Stimulated activated CD4-positive, alpha-beta T cell treated with anti-CD3 and anti-CD28 coated beads, Interleukin-2, amount 100 ng/mL, for 48 hours (primary cell): ENCODE results near the gene SPP1.
"Not testable (repeated sequence)": the region's sequence is repeated elsewhere in the genome, so short reads cannot be mapped to it uniquely, and the experiment has no call there.

Experiments
- DNase-seq, 2 donors: peaks; one replicate each; pipeline ENCODE4 v3.0.0-alpha.2; 2020

The SPP1 gene

GRCh38 chr4:87975466-87975865, at the start of gene SPP1:
Gene SPP1, plus strand, starts transcription at chr4:87975714. Its CDS starts 1,182 bp downstream, at chr4:87976896.
- no peak for DNase-seq

DNA sequence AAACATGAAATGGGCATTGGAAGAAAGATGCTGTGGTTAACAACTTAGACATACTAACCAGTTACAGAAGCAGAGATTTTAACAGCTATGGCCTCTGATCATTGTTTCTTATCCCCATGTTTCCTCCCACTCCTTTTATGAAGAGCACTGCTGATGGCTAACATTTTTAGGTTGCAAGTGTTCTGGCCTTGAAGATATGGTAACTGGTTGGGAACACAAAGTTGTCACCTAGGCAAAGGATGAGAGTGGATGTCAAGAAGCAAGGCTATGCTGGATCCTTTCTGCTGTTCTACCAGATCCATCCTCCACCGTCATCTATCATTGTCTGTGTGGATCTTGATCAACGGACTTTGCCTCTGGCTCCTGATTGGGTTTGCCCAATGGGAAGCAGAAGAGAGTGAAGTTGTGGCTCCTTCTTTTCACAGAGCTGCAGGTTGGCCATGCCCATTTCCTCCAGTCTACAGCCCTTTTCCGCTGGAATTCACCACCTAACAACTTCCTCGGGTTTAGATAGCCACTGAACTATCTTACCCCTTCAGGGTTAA, 48.9 kb upstream of the SPP1 start:
- no peak for DNase-seq

DNA sequence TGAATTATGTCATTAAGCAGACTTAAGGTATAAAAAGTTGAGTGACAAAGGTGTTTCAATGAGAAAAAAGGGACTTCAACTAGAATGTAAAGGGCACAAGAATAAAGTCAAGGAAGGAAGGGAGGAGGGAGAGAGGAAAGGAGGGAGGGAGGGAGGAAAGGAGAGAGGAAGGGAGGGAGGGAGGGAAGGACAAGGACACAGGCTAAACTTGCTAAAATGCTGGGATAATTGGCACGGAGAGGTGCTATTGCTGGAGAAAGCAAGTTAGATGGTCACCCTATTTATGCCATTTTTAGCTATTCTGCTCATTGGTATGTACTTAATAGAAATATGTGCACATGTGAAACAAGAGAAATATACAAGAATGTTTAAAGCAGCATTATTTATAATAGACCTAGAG, 44.9 kb upstream of the SPP1 start:
- no peak for DNase-seq

GRCh38 chr4:87931932-87932331, 43.6 kb upstream of the SPP1 start:
- DNase-seq = no peak

DNA sequence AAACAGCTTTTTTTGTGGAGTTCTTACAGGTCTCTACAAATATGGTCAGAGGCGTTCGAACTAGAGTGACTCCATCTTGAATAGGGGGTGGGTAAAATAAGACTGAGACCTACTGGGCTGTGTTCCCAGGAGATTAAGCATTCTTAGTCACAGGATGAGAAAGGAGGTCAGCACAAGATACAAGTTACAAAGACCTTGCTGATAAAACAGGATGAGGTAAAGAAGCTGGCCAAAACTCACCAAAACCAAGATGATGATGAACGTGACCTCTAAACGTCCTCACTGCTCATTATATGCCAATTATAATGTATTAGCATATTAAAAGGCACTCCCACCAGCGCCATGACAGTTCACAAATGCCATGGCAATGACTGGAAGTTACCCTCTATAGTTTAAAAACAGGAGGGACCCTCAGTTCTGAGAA, 42.8 kb upstream of the SPP1 start:
- no peak for DNase-seq

- DNase-seq = no peak
Observed at GRCh38 chr4:87933337-87933736, 42.2 kb upstream of the SPP1 start.

DNA sequence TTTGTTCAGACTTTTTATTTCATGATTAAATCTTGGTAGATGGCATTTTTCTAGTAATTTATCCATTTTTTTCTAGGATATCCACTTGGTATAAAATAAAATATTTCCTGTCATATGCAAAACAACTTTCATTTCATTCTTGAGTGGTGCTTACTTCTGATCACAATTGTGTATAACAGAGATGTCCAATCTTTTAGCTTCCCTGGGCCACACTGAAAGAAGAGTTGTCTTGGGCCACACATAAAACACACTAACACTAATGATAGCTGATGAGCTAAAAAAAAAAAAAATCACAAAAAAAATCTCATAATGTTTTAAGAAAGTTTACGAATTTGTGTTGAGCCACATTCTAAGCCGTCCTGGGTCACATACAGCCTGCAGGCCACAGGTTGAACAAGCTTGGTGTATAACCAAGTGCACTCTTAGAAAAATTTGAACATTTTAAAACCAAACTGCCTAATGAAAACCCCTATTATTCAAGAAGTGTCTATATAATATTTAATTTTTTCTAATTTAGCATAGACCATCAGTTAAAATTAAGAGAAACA, 41.3 kb upstream of the SPP1 start:
- no peak for DNase-seq

DNA sequence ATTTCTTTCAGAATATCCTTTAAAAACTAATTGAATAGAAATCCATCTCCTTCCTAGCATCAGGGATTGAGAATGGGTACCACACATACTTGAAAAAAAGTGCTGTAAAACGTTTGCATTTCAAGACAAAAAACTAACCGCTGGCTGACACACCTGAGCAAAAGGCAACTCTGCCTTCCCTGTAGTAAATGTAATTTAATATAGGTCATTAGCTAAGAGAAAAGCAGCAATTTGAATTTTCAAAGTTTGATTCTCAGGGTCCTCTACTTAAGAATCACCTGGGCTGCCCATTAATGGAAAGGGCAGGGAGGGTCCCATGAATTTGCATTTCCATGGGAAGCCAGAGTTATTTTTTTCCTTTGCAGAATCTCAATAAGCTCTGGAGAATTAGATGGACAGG, 40.5 kb upstream of the SPP1 start:
- DNase-seq = no peak

DNA sequence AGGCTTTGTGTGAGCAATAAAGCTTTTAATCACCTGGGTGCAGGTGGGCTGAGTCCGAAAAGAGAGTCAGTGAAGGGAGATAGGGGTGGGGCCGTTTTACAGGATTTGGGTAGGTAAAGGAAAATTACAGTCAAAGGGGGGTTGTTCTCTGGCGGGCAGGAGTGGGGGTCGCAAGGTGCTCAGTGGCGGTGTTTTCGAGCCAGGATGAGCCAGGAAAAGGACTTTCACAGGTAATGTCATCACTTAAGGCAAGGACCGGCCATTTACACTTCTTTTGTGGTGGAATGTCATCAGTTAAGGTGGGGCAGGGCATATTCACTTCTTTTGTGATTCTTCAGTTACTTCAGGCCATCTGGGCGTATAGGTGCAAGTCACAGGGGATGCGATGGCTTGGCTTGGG, 39.6 kb upstream of the SPP1 start:
- not testable (repeated sequence) for DNase-seq

DNA sequence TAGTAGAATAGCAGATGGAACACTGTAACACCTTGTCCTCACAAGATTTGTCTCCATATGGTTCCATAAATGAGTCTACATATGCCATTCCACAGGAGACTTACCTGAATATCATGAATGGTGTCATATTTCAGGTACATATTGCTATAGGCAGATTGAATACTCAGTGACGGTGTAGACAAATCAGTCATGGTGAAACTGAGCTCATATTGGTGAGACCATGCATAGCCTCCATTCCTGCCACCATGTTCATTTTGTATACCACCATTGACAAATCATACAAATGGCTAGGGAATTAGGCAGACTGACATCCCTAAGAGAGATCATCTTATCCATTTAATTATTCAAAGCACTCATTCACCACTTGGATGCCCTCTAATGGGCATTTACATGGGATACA, 38.0 kb upstream of the SPP1 start:
- no peak for DNase-seq

- no peak for DNase-seq
Observed at GRCh38 chr4:87938746-87939145, 36.8 kb upstream of the SPP1 start.

DNA sequence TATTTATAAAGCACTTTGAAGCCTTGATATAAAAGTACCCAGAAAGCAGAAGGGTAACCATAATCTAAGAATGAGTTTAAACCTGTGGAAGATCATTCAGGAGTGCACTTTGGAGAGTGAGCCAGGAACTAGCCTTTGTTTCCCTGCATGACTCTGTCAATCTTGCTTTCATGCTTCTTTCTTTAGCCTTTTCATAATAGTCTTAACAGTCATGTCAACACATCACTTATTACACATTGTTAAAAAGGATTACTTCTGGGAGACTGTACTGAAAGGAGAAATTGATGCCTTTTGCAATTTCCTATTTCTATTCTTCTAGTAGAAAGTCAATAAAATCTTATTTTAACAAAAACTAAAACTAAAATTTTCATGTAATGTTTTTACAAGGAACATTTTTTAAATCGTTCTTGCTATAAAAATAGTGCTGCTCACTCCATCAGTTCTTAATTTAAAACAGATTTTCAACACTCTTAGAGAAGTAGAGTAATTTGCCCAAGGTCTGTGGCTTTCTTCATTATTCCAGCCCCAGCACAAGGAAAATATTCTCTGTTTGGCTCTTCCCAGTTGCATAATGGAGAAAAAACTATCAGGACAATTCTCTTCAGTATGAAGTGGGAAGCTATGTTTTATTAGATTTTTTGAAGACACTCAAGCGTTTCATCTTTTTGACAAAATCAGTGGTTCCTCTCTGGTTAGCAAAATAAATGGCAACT, 35.4 kb upstream of the SPP1 start:
- no peak for DNase-seq

- DNase-seq = not testable (repeated sequence)
Observed at GRCh38 chr4:87940809-87941208, 34.7 kb upstream of the SPP1 start.

GRCh38 chr4:87941537-87942392, 33.7 kb upstream of the SPP1 start:
- no peak for DNase-seq

DNA sequence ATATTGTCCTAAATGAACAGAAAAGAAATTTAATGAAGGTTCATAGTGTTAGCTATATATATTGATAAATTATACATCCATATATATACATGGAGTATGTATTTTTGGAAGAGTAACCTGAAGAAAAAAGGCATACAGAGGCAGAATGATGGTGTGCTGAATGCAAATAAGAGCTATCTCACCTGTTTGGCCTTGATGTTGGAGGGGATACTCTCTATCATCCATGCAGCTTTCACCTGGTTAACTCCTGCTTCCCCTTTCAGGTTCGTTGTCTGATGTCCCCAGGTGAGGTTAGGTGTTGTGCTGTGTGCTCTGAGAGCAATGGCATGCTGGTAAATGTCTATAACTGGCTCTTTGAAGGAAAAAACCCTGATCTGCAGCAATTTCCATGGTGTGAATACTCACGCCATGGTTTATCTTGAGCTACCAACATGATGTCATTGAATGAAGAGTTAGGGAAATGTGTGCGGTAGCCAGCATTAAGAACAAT, 31.8 kb upstream of the SPP1 start:
- DNase-seq = no peak

DNA sequence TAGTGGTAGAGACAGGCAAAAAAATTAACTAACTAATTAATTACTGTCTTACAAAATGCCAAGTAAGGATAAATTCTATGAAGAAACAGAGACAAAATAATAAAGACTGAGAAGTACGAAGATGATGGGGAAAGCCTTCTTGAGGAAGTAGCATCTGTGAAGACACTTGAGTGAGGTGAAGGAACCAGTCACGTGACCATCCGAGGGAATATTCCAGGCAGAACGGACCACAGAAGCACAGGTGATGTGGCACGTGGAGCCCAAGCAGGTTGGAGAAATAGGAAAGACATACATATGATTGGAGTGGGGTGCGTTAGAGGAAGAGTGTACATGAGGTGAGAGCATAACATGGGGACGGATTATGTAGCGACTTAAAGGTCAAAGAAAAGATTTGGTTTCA, 30.5 kb upstream of the SPP1 start:
- no peak for DNase-seq

DNA sequence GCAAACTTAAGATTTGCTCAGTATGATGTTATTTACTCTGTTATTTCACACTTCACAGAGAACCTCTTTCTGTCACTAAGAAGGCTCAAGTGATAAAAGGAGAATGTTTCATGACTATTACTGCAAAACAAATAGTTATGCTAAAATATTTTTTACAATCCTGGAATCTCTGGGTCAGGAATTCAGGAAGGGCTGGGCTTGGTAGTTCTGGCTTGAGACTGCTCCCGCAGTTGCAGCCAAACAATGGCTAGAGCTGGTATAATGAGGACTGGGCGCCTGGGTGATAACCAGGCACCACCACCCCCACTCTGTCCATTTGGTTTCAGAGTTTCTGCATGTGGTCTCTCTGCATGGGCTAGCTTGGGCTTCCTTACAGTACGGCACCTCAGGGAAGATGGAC, 28.7 kb upstream of the SPP1 start:
- no peak for DNase-seq

DNA sequence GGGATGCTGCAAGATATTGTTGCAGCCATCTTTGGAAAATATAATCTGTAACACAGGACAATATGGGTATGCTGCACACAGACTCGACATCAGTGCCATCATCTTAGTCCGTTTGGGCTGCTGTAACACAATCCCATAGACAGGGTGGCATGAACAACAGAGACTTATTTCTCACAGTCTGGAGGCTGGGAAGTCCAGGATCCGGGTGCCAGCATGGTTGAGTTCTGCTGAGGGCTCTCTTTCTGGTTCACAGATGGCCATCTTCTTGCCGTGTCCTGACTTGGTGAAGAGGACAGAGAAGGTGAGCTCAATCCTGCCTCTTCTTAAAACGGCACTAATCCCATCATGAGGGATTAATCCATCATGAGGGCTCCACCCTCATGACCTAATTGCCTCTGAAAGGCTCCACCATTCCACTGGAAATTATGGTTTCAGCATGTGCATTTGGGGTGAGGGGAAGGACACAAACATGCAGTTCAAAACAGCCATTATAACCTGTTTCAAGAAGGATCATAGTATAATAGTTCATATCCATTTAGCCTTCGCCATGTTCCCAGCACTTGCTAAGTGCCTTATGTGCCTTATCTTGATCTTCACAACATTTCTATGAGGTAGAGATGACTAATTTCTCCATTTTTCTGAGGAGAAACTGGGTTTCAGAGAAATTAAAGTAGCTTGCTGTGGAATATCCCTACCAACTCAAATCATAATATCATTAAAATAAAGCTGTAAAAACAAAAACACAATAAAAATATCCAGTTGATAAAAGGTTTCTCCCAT, 27.9 kb upstream of the SPP1 start:
- no peak for DNase-seq

- DNase-seq = no peak
Observed at GRCh38 chr4:87949961-87950360, 25.6 kb upstream of the SPP1 start.

DNA sequence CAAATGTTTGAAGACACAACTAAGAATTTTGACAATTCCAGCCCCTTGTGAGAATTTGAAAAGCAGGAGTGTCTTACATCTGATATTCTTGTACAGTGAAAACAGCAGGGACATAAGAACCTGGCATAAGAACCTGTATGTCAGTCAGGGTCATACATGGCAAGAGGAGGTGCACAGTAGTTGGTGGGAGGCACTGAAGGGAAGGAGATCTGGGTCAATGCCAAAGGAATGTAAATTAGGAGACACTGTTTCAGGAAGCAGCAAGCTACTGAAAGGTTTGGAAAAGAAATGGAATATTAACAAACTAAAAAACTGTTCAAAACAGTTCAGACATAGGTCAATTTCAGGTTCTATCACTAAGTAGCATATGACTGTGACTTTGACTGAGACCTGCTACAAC, 25.0 kb upstream of the SPP1 start:
- no peak for DNase-seq

DNA sequence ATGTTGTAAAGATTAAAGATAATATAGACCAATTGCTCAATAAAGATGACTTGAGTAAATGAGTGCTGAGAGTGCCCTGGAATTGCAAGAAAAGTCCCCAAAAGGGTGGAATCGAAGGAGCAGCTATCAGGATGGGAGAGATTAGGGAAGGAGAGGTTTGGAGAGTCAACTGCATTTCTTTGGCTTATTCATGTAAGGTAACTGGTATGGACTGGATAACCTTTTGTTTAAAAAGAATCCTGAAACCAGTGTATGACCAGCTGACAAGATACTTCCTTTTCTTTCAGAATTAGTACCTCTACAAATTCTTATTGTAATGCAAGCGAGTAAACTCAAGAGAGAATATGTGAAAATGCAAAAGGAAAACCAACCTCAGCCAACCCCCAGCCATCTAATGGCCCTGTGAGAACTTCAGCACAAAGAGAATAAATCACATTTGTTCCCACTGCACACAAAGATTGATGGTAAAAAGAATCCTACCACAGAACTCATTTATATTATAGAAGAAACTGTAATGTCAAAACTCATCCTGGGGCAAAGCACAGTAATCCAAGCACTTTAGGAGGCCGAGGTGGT, 24.5 kb upstream of the SPP1 start:
- no peak for DNase-seq

GRCh38 chr4:87953826-87954225, 21.7 kb upstream of the SPP1 start:
- no peak for DNase-seq
